Neural crest cell (in vitro differentiated cells): ENCODE results near the gene ITGB8. TPM values are rescaled to one million over a fixed set of nuclear protein-coding genes. Genes with fewer than 3 reads are reported as not detected.

Experiments
- DNase-seq: peaks from one replicate; pipeline ENCODE4 v3.0.0; 2021; ENCODE audit warnings: low read depth, mixed read lengths, low spot score
- H3K27ac Mint-ChIP-seq: one replicate; pipeline ENCODE4 v1.8.0; 2021; ENCODE audit warnings: mild to moderate bottlenecking, mixed read lengths; ENCODE audit not compliant: unreplicated experiment
- H3K27me3 Mint-ChIP-seq: 2 replicates; pipeline ENCODE4 v1.8.0; 2021; ENCODE audit warnings: low read depth, mild to moderate bottlenecking, mixed read lengths
- H3K36me3 Mint-ChIP-seq: 2 replicates; pipeline ENCODE4 v1.8.0; 2021; ENCODE audit warnings: low read depth, mild to moderate bottlenecking, mixed read lengths
- H3K4me1 Mint-ChIP-seq: 2 replicates; pipeline ENCODE4 v1.8.0; 2021; ENCODE audit warnings: mixed read lengths
- H3K4me3 Mint-ChIP-seq: one replicate; pipeline ENCODE4 v1.8.0; 2021; ENCODE audit warnings: mild to moderate bottlenecking, mixed read lengths
- H3K9me3 Mint-ChIP-seq: 2 replicates; pipeline ENCODE4 v1.8.0; 2021; ENCODE audit warnings: mixed read lengths
- total RNA-seq: library from RNA; stranded (reverse); gene quantifications from 2 replicates; pipeline ENCODE4 v1.2.1, GENCODE V29; 2021
- TF ChIP-seq, protein P1 (sequence below): fragments of 200-600 bp; sonication (generic); conservative IDR thresholded peaks from 2 replicates; pipeline ENCODE4 v1.5.0; 2021; ENCODE audit warnings: antibody characterized with exemption, mild to moderate bottlenecking

Gene ITGB8
- total RNA-seq, 1 donor from 2014 or later = 19.9 TPM

GRCh38 chr7:20287317-20287716, 43.4 kb upstream of the ITGB8 start:
- TF ChIP-seq, protein P1, sequence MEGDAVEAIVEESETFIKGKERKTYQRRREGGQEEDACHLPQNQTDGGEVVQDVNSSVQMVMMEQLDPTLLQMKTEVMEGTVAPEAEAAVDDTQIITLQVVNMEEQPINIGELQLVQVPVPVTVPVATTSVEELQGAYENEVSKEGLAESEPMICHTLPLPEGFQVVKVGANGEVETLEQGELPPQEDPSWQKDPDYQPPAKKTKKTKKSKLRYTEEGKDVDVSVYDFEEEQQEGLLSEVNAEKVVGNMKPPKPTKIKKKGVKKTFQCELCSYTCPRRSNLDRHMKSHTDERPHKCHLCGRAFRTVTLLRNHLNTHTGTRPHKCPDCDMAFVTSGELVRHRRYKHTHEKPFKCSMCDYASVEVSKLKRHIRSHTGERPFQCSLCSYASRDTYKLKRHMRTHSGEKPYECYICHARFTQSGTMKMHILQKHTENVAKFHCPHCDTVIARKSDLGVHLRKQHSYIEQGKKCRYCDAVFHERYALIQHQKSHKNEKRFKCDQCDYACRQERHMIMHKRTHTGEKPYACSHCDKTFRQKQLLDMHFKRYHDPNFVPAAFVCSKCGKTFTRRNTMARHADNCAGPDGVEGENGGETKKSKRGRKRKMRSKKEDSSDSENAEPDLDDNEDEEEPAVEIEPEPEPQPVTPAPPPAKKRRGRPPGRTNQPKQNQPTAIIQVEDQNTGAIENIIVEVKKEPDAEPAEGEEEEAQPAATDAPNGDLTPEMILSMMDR = no peak
- H3K27ac Mint-ChIP-seq = no peak overlapping the region
- peaks cover 13% of the 10 kb centered on the region for H3K4me1 Mint-ChIP-seq
- no peaks in the 10 kb centered on the region for H3K27me3 Mint-ChIP-seq
- peaks cover 5% of the 10 kb centered on the region for H3K9me3 Mint-ChIP-seq
- DNase-seq = no peak
- H3K36me3 Mint-ChIP-seq = peaks cover 2% of the 10 kb centered on the region
- H3K4me3 Mint-ChIP-seq = no peak overlapping the region

DNA sequence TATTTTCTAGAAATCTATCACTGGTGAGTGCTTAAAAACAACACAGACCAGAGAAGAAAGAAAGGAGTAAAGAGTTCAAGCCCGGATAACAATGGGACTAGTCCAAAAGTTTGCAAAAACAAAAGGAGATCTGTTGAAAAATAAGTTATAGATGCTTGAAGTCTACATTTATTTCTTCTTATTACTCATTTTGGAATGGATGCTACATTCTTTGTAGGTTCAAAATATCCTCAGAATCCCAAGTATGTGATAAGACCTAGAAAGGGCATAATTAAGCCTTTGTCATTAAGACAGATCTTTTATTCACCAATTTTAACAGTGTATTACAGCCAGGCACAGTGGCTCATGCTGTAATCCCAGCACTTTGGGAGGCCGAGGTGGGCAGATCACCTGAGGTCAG, 42.7 kb upstream of the ITGB8 start:
- Mint-ChIP-seq H3K4me3 (no peak overlapping the region), H3K27me3 (no peaks in the 10 kb centered on the region), H3K4me1 (peaks cover 13% of the 10 kb centered on the region), H3K27ac (no peak overlapping the region), H3K36me3 (peaks cover 2% of the 10 kb centered on the region), H3K9me3 (peaks cover 10% of the 10 kb centered on the region)
- TF ChIP-seq, protein P1 = no peak
- DNase-seq = no peak

DNA sequence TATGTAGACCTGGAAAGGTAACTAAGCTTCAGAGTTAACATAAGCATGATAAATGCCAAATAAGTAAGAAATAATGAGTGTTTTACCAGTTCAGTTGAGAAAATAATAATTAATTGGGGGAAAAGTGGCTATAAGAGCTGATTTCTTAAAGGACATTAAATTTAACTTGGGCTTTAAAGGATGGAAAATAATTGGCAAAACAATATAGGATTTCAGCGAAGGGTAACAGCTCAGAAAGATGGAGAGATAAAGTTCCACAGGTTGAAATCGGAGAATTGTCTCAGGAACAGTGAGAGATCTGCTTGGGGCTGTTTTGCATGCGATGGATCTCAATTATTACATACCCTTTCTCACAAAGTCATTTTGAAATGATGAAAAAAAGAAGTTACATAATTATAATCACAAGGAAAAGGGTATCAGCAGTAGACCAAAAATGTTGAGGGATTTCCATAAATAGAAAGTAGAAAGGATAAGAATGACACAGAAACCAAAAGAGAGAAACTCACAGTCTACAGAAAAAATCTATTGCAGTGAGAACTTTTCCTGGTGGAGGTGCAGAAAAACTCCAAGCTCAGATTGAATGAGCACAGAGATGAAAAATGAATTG, 40.1 kb upstream of the ITGB8 start:
- Mint-ChIP-seq H3K27ac (no peak overlapping the region), H3K36me3 (peaks cover 10% of the 10 kb centered on the region)
- TF ChIP-seq, protein P1 = no peak

DNA sequence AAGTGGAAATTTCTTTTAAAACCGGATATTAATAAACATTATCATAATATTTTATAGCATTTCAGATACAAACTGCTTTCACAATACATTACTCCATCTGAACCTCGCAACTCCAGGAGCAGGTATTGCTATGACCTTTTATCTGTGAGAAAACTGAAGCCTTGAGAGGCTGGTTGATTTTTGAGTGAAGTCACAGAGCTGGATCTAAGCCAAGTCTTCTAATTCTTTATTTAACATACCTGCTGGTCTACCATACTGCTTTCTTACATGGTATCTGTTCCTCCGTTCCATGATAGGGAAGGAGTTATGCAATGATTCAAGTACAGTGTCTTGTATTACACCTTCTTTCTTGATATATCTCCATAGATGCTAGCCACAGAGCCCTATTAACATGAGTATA, 37.4 kb upstream of the ITGB8 start:
- peaks cover 13% of the 10 kb centered on the region for H3K4me1 Mint-ChIP-seq
- no peak overlapping the region for H3K27ac Mint-ChIP-seq
- no peaks in the 10 kb centered on the region for H3K27me3 Mint-ChIP-seq
- H3K4me3 Mint-ChIP-seq = no peak overlapping the region
- TF ChIP-seq, protein P1 = no peak
- DNase-seq = no peak
- peaks cover 10% of the 10 kb centered on the region for H3K36me3 Mint-ChIP-seq
- H3K9me3 Mint-ChIP-seq = peaks cover 28% of the 10 kb centered on the region

More for the DNA sequence above, 40.1 kb upstream of the ITGB8 start:
- peaks cover 22% of the 10 kb centered on the region for H3K9me3 Mint-ChIP-seq
- H3K4me1 Mint-ChIP-seq = peaks cover 13% of the 10 kb centered on the region
- H3K27me3 Mint-ChIP-seq = no peaks in the 10 kb centered on the region
- no peak overlapping the region for H3K4me3 Mint-ChIP-seq
- DNase-seq = no peak

DNA sequence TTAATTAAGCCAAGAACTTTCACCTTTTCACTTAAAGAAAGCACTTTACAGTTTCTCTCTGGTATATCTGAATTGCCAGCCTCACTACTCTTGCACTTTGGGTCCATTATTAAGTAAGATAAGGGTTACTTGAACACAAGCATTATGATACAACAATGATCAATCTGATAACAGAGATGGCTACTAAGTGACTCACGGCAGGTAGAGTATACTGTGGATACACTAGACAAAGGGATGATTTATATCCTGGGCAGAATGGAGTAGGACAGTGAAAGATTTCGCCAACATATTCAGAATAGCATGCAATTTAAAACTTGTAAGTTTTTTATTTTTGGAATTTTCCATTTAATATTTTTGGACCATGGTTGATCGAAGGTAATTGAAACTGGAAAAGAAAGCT, 34.3 kb upstream of the ITGB8 start:
- peaks cover 10% of the 10 kb centered on the region for H3K36me3 Mint-ChIP-seq
- no peaks in the 10 kb centered on the region for H3K27me3 Mint-ChIP-seq
- no peak overlapping the region for H3K4me3 Mint-ChIP-seq
- TF ChIP-seq, protein P1 = no peak
- peaks cover 2% of the 10 kb centered on the region for H3K4me1 Mint-ChIP-seq
- no peak overlapping the region for H3K27ac Mint-ChIP-seq
- H3K9me3 Mint-ChIP-seq = peaks cover 26% of the 10 kb centered on the region
- DNase-seq = no peak
